HG03432 (cell line): ENCODE results near the gene ZNF304.
"Not testable (repeated sequence)": the region's sequence is repeated elsewhere in the genome, so short reads cannot be mapped to it uniquely, and the experiment has no call there.

Experiments
- ATAC-seq: cut with Tn5 transposase; IDR thresholded peaks from one replicate; pipeline ENCODE4 v1.9.1; 2021; ENCODE audit warnings: mild to moderate bottlenecking, moderate library complexity; ENCODE audit not compliant: unreplicated experiment

The ZNF304 gene

DNA sequence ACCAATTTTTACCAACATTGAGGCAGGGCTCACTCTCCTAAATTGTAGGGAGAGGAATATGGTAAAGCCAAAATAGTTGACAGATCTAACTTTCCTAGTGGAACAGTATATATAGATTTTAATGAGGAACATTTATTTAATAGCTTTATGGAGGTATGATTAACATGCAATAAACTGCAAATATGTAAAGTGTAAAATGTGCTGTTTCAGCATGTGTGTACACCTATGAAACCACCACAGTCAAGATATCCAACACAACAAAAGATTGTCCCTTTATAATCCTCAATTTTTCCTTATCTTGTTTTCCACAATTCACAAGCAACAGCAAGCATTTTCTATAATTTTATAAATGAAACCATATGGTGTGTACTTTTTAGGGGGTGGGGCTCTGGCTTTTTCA lies 8.2 kb downstream of the ZNF304 start:
- ATAC-seq, result no peak

DNA sequence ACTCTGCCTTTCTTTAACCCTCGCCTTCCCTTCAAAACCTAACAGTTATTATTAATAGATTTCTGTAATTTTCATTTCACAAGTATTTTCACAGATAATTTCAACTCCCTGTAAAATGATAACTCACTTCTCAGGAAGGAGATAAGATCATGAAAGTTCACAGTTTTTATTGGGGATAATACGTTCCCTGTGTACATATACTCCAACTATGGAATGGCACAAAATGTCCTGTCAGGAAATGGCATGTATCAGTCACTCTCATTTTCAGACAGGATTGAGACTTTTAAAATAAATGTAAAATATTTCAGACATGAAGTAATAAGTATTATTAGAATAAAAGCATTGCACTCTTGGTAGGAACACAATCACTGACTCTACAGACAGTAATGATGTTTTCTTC lies 11.3 kb downstream of the ZNF304 start:
- ATAC-seq, result no peak

- ATAC-seq, result peak; percentile 94
Measured at GRCh38 chr19:57362997-57363687, 12.1 kb downstream of the ZNF304 start, which contains the start of the genes TRAPPC2B and ZNF547. Gene TRAPPC2B, plus strand, starts transcription at chr19:57363551. Its CDS starts 1,283 bp downstream, at chr19:57364834. Gene ZNF547, plus strand, starts transcription at chr19:57363551. Its CDS starts 5,005 bp downstream, at chr19:57368556.

- peak; percentile 11 for ATAC-seq
Measured at GRCh38 chr19:57363688-57364181, 12.7 kb downstream of the ZNF304 start.

DNA sequence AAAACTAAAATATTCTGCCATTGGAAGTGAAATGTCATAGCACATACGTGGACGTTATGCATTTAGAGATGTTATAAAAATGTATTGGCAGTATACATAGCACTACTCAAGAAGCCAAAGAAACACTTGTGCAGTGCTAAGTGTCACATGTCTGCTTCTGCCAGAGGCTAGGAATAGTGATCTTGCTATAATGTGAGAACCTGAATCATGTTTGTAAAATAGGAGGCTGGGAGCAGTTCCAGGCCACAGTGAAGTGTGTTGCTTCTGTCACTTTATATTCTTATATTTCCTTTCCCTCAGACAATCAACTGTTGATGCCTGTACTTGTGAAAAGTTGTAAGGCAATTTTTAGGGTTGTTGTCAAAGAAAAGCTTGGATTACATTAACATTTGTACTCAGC lies 15.7 kb downstream of the ZNF304 start:
- no peak for ATAC-seq

DNA sequence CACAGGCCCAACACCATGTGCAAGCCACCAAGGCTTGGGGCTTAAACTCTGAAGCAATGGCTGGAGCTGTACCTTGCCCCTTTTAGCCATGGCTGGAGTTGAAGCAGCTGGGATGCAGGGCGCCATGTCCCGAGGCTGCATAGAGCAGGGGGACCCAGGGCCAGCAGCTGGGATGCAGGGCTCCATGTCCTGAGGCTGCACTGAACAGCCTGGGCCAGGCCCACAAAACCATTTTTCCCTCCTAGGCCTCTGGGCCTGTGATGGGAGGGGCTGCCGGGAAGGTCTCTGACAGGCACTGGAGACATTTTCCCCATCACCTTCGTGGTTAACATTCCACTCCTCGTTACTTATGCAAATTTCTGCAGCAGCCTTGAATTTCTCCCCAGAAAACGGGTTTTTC lies 23.1 kb downstream of the ZNF304 start:
- no peak for ATAC-seq

- ATAC-seq, result not testable (repeated sequence)
Measured at GRCh38 chr19:57374647-57375046, 23.6 kb downstream of the ZNF304 start.

DNA sequence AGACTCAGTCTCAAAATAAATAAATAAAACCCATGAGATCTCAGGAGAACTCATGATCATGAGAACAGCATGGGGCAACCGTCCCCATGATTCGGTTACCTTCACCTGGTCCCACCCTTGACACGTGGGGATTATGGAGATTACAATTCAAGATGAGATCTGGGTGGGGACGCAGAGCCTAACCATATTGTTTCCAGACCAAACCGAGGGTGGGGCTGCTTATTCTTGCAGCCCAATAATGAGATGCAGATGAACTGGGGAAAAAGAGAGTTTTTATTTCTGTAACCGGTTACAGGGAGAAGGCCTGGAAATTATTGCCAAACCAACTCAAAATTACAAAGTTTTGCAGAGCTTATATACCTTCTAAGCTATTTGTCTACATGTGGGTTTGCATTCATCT lies 25.1 kb downstream of the ZNF304 start:
- no peak for ATAC-seq

GRCh38 chr19:57377498-57378146 lies 26.6 kb downstream of the ZNF304 start:
- no peak for ATAC-seq

DNA sequence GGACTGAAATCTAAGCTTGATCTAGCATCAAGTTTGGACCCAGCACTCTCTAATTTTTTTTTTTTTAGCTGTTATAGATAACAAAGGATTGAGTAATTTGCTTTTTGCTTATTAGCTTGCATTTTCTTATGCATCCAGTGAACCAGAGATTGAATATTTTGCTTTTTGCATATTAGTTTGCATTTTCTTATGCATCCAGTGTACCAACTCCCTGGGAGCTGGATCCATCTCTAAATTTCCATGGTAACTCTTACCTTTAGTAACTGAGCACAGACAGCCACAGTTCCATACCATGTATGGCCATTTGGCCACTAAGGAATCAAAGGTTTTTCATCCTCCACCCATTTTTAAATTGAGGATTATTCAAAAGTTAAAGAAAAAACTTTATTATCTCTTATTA lies 29.9 kb downstream of the ZNF304 start:
- ATAC-seq, result no peak

DNA sequence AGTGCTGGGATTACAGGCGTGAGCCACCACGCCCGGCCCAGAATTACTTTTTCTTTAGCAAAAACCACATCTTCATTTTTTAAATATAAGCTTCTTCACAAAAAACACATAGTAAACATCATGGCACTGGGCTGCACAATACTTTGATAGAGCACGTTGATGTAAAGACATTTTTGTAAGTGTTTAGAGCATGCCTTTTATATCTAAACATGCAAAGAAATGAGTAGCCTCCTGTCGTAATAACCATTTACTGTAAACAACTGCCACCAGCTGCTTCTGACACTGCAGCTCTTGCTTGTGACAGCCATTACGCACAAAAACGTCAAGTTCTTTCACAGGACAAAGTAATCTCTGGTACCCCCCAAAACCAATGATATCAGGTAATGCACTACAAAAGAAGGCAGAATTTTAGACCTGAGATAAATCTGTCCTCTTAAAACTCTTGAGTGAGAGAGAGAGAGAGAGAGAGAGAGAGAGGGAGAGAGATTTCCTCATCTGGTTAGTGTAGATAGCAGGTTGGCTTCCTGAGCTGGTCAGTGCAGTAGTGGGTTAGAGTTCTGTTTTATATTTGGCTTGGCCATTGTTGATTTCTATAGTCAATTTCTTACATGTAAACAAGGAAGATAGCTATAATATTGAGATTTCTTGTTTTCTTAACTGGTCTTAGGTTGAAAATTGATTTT lies 31.9 kb downstream of the ZNF304 start:
- ATAC-seq, result no peak

- no peak for ATAC-seq
Measured at GRCh38 chr19:57389194-57389729, 38.2 kb downstream of the ZNF304 start.

- ATAC-seq, result peak; percentile 95
Measured at GRCh38 chr19:57389730-57390598, 38.9 kb downstream of the ZNF304 start, which contains the start of gene ZNF548. Gene ZNF548, plus strand, starts transcription at chr19:57389854. Its CDS starts 246 bp downstream, at chr19:57390100.

- no peak for ATAC-seq
Measured at GRCh38 chr19:57395710-57396109, 44.6 kb downstream of the ZNF304 start.

GRCh38 chr19:57398868-57399267 lies 47.8 kb downstream of the ZNF304 start:
- ATAC-seq, result no peak

GRCh38 chr19:57403737-57404563 lies 52.9 kb downstream of the ZNF304 start:
- ATAC-seq, result no peak

DNA sequence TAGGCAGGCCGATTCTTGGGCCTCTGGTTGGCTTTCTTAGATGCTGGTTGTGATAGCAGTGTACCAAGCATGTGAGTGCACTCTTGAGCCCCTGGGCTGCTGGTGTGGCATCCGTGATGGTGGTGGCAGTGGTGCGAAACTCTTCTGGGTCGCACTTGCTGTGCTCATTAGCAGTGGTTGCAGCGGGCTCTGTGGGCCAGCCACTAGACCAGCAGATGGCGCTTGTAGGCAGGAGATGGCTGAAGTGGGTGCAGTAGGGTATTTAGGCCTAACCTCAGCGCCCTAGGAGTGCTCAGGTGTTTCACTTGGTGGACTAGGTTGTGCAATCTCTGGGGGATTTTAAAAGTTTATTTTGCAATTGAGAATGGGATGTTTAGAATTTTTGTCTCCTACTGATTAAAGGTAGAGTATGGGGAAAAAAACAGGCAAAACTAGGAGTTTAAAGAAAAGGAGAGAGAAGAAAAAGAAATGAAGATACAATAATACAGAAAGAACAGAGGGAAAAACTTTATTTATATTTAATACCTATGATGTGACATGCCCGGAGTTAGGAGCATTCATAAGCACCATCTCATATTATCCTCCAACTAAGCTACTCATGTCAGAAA lies 55.5 kb downstream of the ZNF304 start:
- ATAC-seq, result no peak
